Stimulated activated CD4-positive, alpha-beta T cell treated with anti-CD3 and anti-CD28 coated beads, Interleukin-15, amount 100 ng/mL, for 48 hours (primary cell): ENCODE results near the gene NRXN2.
A peak's percentile ranks its signal among the peaks of the same experiment; 100 is the strongest.

ENCODE experiments used
- DNase-seq, 2 donors: peaks; one replicate each; pipeline ENCODE4 v3.0.0-alpha.2; 2020; ENCODE audit warnings: low read depth in 2 of 2

The NRXN2 gene

GRCh38 chr11:64723117-64723906 is at the start of gene NRXN2:
NRXN2 (minus strand) TSS chr11:64723197; CDS start chr11:64713699, 9,498 bp downstream.
- peak; percentile 76 to 84 for DNase-seq

GRCh38 chr11:64772303-64773018 is 49.5 kb upstream of the NRXN2 start:
- no peak for DNase-seq

- DNase-seq = no peak
Measured at GRCh38 chr11:64771861-64772260, 48.9 kb upstream of the NRXN2 start.

- no peak for DNase-seq
Measured at GRCh38 chr11:64770120-64770519, 47.1 kb upstream of the NRXN2 start.

- DNase-seq = no peak
Measured at GRCh38 chr11:64769283-64769682, 46.3 kb upstream of the NRXN2 start.

GRCh38 chr11:64768300-64768694 is 45.3 kb upstream of the NRXN2 start:
- DNase-seq = no peak

GRCh38 chr11:64767344-64768299 is 44.6 kb upstream of the NRXN2 start:
- DNase-seq = peak; percentile 62 to 82

GRCh38 chr11:64766881-64767280 is 43.9 kb upstream of the NRXN2 start:
- DNase-seq = no peak

- DNase-seq = no peak
Measured at GRCh38 chr11:64765851-64766665, 43.1 kb upstream of the NRXN2 start.

- no peak for DNase-seq
Measured at GRCh38 chr11:64765291-64765850, 42.4 kb upstream of the NRXN2 start.

GRCh38 chr11:64764753-64765152 is 41.8 kb upstream of the NRXN2 start:
- no peak for DNase-seq

GRCh38 chr11:64764040-64764611 is 41.1 kb upstream of the NRXN2 start:
- no peak for DNase-seq

- no peak for DNase-seq
Measured at GRCh38 chr11:64763526-64764039, 40.6 kb upstream of the NRXN2 start.

- DNase-seq = no peak
Measured at GRCh38 chr11:64762674-64763525, 39.9 kb upstream of the NRXN2 start.

GRCh38 chr11:64762277-64762673 is 39.3 kb upstream of the NRXN2 start:
- DNase-seq = no peak

- no peak for DNase-seq
Measured at GRCh38 chr11:64760759-64761420, 37.9 kb upstream of the NRXN2 start.

GRCh38 chr11:64759722-64760719 is 37.0 kb upstream of the NRXN2 start, which contains the start of gene PYGM:
PYGM (minus strand) TSS chr11:64759974; CDS start chr11:64759898, 76 bp downstream.
- no peak for DNase-seq
